GM12878 (cell line): ENCODE results near the gene CHN1. TPM values are rescaled to one million over a fixed set of nuclear protein-coding genes. Genes with fewer than 3 reads are reported as not detected.

ENCODE experiments used
- ATAC-seq: fragments of 200-7000 bp; cut with Tn5 transposase; 3 replicates; pipeline ENCODE4 v1.9.1; 2020; ENCODE audit warnings: mild to moderate bottlenecking, moderate library complexity
- BruUV-seq: library from RNA; stranded (reverse); fragments of 400-500 nt; replicated peaks from 2 replicates; lab custom pipeline; 2021; lab: Mats Ljungman, UMichigan
- CTCF ChIA-PET: fragments of 300-600 bp; sonication (Branson Sonifier 250); formaldehyde crosslinking; extraction: SDS; loops from one replicate; lab custom pipeline; 2021; ENCODE audit warnings: inconsistent platforms; lab: Yijun Ruan, JAX
- POLR2A ChIA-PET: fragments of 350-600 bp; formaldehyde crosslinking; extraction: SDS; loops from one replicate; lab custom pipeline; 2021; ENCODE audit warnings: inconsistent platforms; lab: Charles Lee
- RAD21 ChIA-PET: fragments of 300-600 bp; sonication (Branson Sonifier 250); formaldehyde crosslinking; loops from one replicate; lab custom pipeline; 2023; ENCODE audit warnings: antibody characterized with exemption; ENCODE audit not compliant: unreplicated experiment; lab: Charles Lee
- SMC1A ChIA-PET: fragments of 300-600 bp; sonication (Branson Sonifier 250); formaldehyde crosslinking; loops from one replicate; lab custom pipeline; 2023; ENCODE audit not compliant: unreplicated experiment, uncharacterized antibody; lab: Charles Lee
- DNase-seq: peaks from one replicate; pipeline ENCODE4 v3.0.0-alpha.2; 2011; ENCODE audit warnings: low read depth, low spot score
- FAIRE-seq: peaks from 3 replicates; lab custom pipeline; 2011; peaks lifted over from hg19 to GRCh38; lab: Jason Lieb, UNC
- H2AFZ ChIP-seq: 2 replicates; pipeline ENCODE4 v1.6.0; 2011; ENCODE audit warnings: low read depth, low read length, control low read depth; ENCODE audit not compliant: control insufficient read depth
- H3K27ac ChIP-seq: 2 replicates; pipeline ENCODE4 v1.5.1; 2011; ENCODE audit warnings: control low read depth; ENCODE audit not compliant: control insufficient read depth, insufficient read depth
- H3K27me3 ChIP-seq, 2 experiments: replicated peaks in 1 of 2; 2 replicates each; pipeline versions ENCODE4 v1.6.0 to v1.6.1; 2011; ENCODE audit warnings: low read length in 1 of 2; ENCODE audit not compliant: control insufficient read depth in 2 of 2, insufficient read depth in 2 of 2
- H3K36me3 ChIP-seq, 2 experiments: 2 replicates each; pipeline ENCODE4 v1.5.1; 2011; ENCODE audit warnings: low read length in 1 of 2; ENCODE audit not compliant: control insufficient read depth in 2 of 2, insufficient read depth in 2 of 2
- H3K4me1 ChIP-seq: 2 replicates; pipeline ENCODE4 v1.6.1; 2011; ENCODE audit warnings: mild to moderate bottlenecking, low read length, moderate library complexity, mixed read lengths; ENCODE audit not compliant: control insufficient read depth, insufficient read depth
- H3K4me2 ChIP-seq: 2 replicates; pipeline ENCODE4 v1.6.0; 2011; ENCODE audit warnings: control low read depth; ENCODE audit not compliant: control insufficient read depth, insufficient read depth
- H3K4me3 ChIP-seq: fragments of 200-600 bp; sonication (generic); 2 replicates; pipeline ENCODE4 v1.5.1; 2016
- H3K79me2 ChIP-seq: 2 replicates; pipeline ENCODE4 v1.6.0; 2011; ENCODE audit warnings: low read length; ENCODE audit not compliant: control insufficient read depth, insufficient read depth
- H3K9ac ChIP-seq: 2 replicates; pipeline ENCODE4 v1.8.0; 2011; ENCODE audit warnings: low read length, control low read depth, mixed read lengths; ENCODE audit not compliant: control insufficient read depth, insufficient read depth
- H3K9me3 ChIP-seq: replicated peaks from 3 replicates; pipeline ENCODE4 v1.5.1; 2011; ENCODE audit warnings: mild to moderate bottlenecking, low read length; ENCODE audit not compliant: control insufficient read depth, insufficient read depth
- H4K20me1 ChIP-seq: 2 replicates; pipeline ENCODE4 v1.6.0; 2011; ENCODE audit not compliant: control insufficient read depth, insufficient read depth
- CTCF ChIP-seq, 3 experiments: IDR thresholded peaks in 2 of 3; conservative IDR thresholded peaks in 1 of 3; 2 replicates each; pipeline ENCODE4 v1.5.1; 2011; ENCODE audit warnings: low read depth in 3 of 3, low read length in 3 of 3, mild to moderate bottlenecking in 3 of 3, control low read depth in 2 of 3, moderate library complexity in 2 of 3, inconsistent platforms in 1 of 3, mixed read lengths in 1 of 3; ENCODE audit not compliant: control insufficient read depth in 2 of 3, insufficient read depth in 1 of 3; ENCODE audit errors: extremely low read depth in 1 of 3
- DPF2 ChIP-seq: fragments of 450-650 bp; IDR thresholded peaks from 2 replicates; pipeline ENCODE4 v1.6.1; 2017; ENCODE audit warnings: mild to moderate bottlenecking
- NFXL1 ChIP-seq: fragments of 450-650 bp; IDR thresholded peaks from 2 replicates; pipeline ENCODE4 v1.6.1; 2017; ENCODE audit warnings: antibody characterized with exemption, mild to moderate bottlenecking, borderline replicate concordance
- NFYA ChIP-seq: IDR thresholded peaks from 2 replicates; pipeline ENCODE4 v1.6.1; 2011; ENCODE audit warnings: low read depth, mild to moderate bottlenecking, low read length, improper control_type of control experiment, borderline replicate concordance
- NR2F1 ChIP-seq: fragments of 450-650 bp; conservative IDR thresholded peaks from 2 replicates; pipeline ENCODE4 v1.6.1; 2017; ENCODE audit warnings: mild to moderate bottlenecking
- NRF1 ChIP-seq: conservative IDR thresholded peaks from 2 replicates; pipeline ENCODE4 v1.6.1; 2011; ENCODE audit warnings: mild to moderate bottlenecking, low read depth, low read length, improper control_type of control experiment
- RAD21 ChIP-seq: IDR thresholded peaks from 2 replicates; pipeline ENCODE4 v1.6.1; 2011; ENCODE audit warnings: mild to moderate bottlenecking, low read depth, low read length, moderate library complexity; ENCODE audit not compliant: insufficient read depth
- SMC3 ChIP-seq: IDR thresholded peaks from 2 replicates; pipeline ENCODE4 v1.6.1; 2011; ENCODE audit warnings: low read length, improper control_type of control experiment, borderline replicate concordance
- WRNIP1 ChIP-seq: IDR thresholded peaks from 2 replicates; pipeline ENCODE4 v1.6.1; 2011; ENCODE audit warnings: low read depth, low read length, improper control_type of control experiment, borderline replicate concordance
- ZZZ3 ChIP-seq: IDR thresholded peaks from 2 replicates; pipeline ENCODE4 v1.6.1; 2011; ENCODE audit warnings: low read depth; ENCODE audit not compliant: control insufficient read depth, insufficient read length
- WGBS: methylation state at CpG from one replicate; pipeline ENCODE4 v1.1.6; 2016; ENCODE audit warnings: low lambda C conversion rate; ENCODE audit not compliant: insufficient replicate concordance, insufficient coverage; ENCODE audit errors: missing lambda C conversion rate; 5-methylcytosine and 5-hydroxymethylcytosine counted together
- in situ Hi-C: fragments of 300-500 bp; cut with MboI; formaldehyde crosslinking; loops from 9 replicates; pipeline ENCODE4 v1.14.3; 2018; ENCODE audit warnings: mixed read lengths
- intact Hi-C: fragments of 100-400 bp; cut with micrococcal nuclease; formaldehyde crosslinking; loops from one replicate; pipeline ENCODE4 v1.14.2; 2022; ENCODE audit not compliant: unreplicated experiment
- polyA plus RNA-seq, 11 experiments: library from polyadenylated mRNA; depleted of rRNA in 4 of 11; unstranded in 6 of 11; stranded (reverse) in 5 of 11; fragments of >200 nt; fragmentation: Nextera tagmentation in 4 of 11; fragmentation: Illumina TruSeq in 1 of 11; extraction: Ambion mirVana in 4 of 11; extraction: Trizol in 1 of 11; gene quantifications; 1 replicate in 1 of 11; 2 replicates in 10 of 11; pipeline versions ENCODE4 v1.2.1 to v1.2.3, GENCODE V29; 2011 to 2016; ENCODE audit warnings: inconsistent platforms in 2 of 11, missing spikeins in 2 of 11, low read depth in 1 of 11
- total RNA-seq, 4 experiments: library from RNA; depleted of rRNA in 3 of 4; stranded (reverse); fragments of >200 nt in 3 of 4; fragmentation: Illumina TruSeq in 1 of 4; extraction: Trizol in 1 of 4; gene quantifications; 2 replicates each; pipeline versions ENCODE4 v1.2.1 to v1.2.3, GENCODE V29; 2013 to 2021

The CHN1 gene
- total and polyA plus RNA-seq, 10 of the 15 experiments (the other 5 are each of a cell fraction or from before 2014, with no cell fraction given): 0.18 to 0.92 (median 0.53) TPM; not detected in 1

- FAIRE-seq (no peak), ATAC-seq (no peak), DNase-seq (no peak)
- RAD21 ChIA-PET: interaction anchor here (0.6 kb wide), 1 partner anchor 106 kb away, joined by 3 read pairs; no protein-coding TSS in a partner anchor
- H3K9me3 ChIP-seq: no peaks in the 10 kb centered on the region
- WGBS: 56% methylated on average over 1 of the region's 1 CpG
- no peaks in the 10 kb centered on the region for H3K27me3 ChIP-seq
- SMC1A ChIA-PET: interaction anchor here (1.1 kb wide), 1 partner anchor 530 kb away, joined by 3 read pairs; no protein-coding TSS in a partner anchor
- no peak overlapping the region for H3K27ac ChIP-seq
- TF ChIP-seq NFXL1 (no peak), NRF1 (no peak), DPF2 (no peak), WRNIP1 (no peak), NR2F1 (no peak), NFYA (no peak)
- H4K20me1 ChIP-seq: no peaks in the 10 kb centered on the region
- in situ Hi-C loops (no loop called here), intact Hi-C loops (no loop called here)
- H3K36me3 ChIP-seq: no peaks in the 10 kb centered on the region
- POLR2A ChIA-PET: no interaction called here
- CTCF ChIA-PET: interaction anchor here (0.8 kb wide), 2 partner anchors 9 to 220 kb away, joined by 3 read pairs; no protein-coding TSS in a partner anchor
- BruUV-seq: no TSS peak
- no peaks in the 10 kb centered on the region for H3K4me1 ChIP-seq
- no peak overlapping the region for H3K9ac ChIP-seq
- no peak overlapping the region for H3K4me3 ChIP-seq
- no peaks in the 10 kb centered on the region for H3K79me2 ChIP-seq
- no peak overlapping the region for H2AFZ ChIP-seq
- H3K4me2 ChIP-seq: no peak overlapping the region
Measured at GRCh38 chr2:174992886-174993285, 12.3 kb downstream of the CHN1 start.

GRCh38 chr2:174985614-174986013, 19.6 kb downstream of the CHN1 start:
- ATAC-seq (no peak), FAIRE-seq (no peak), DNase-seq (no peak)
- RAD21 ChIA-PET: interaction anchor here (1.6 to 3.9 kb wide), 2 partner anchors 214 to 236 kb away, joined by 8 to 24 read pairs; no protein-coding TSS in a partner anchor
- Histone ChIP-seq H2AFZ (no peak overlapping the region), H3K79me2 (no peaks in the 10 kb centered on the region), H3K27ac (no peak overlapping the region), H3K4me2 (no peak overlapping the region), H3K36me3 (no peaks in the 10 kb centered on the region), H4K20me1 (no peaks in the 10 kb centered on the region), H3K9me3 (no peaks in the 10 kb centered on the region), H3K27me3 (no peaks in the 10 kb centered on the region), H3K4me3 (no peak overlapping the region), H3K9ac (no peak overlapping the region), H3K4me1 (no peaks in the 10 kb centered on the region)
- intact Hi-C loops: loop anchor here (1.0 to 2.0 kb wide), 2 partner anchors 214 to 285 kb away; no protein-coding TSS in a partner anchor
- WGBS: 73% methylated on average over 2 of the region's 2 CpGs
- CTCF ChIA-PET: interaction anchor here (1.0 to 5.1 kb wide), 6 partner anchors 172 to 287 kb away, joined by 3 to 35 read pairs (median 14); no protein-coding TSS in a partner anchor
- BruUV-seq: no TSS peak
- TF ChIP-seq RAD21 (0 out of 2 replicates have a peak, but pooled peaks have one; percentile 8), ZZZ3 (no peak), SMC3 (peak; percentile 36; the same call in 1 of the 2 replicates), CTCF (IDR thresholded peaks at IDR 0.05 in 2 of 3, conservative IDR thresholded peaks at IDR 0.05 in 1 of 3; ENCODE audit: control insufficient read depth in 2 of 3, extremely low read depth in 1 of 3, insufficient read depth in 1 of 3, low read depth in 3 of 3, low read length in 3 of 3) (peak in 1 of 3 experiments; percentile 13; a peak in 2 of 6 replicates)
- SMC1A ChIA-PET: interaction anchor here (1.1 to 3.3 kb wide), 5 partner anchors 13 to 286 kb away, joined by 3 to 16 read pairs (median 4); partner anchors contain the start of gene CHRNA1
- POLR2A ChIA-PET: no interaction called here
- in situ Hi-C loops: no loop called here
